Esophagus squamous epithelium (tissue), 4 donors: ENCODE results near the gene C4A.

Source experiments
- POLR2A ChIP-seq, 4 donors: fragments of 450-650 bp; IDR thresholded peaks; one replicate each; pipeline ENCODE4 v1.6.1; 2017; ENCODE audit warnings: antibody characterized with exemption in 4 of 4, mild to moderate bottlenecking in 4 of 4, moderate library complexity in 3 of 4
- TF ChIP-seq, protein P1 (sequence below), 6 experiments: fragments of 450-650 bp in 4 of 6; fragments of 200-600 bp in 2 of 6; sonication (generic) in 2 of 6; IDR thresholded peaks; one replicate each; pipeline ENCODE4 v1.5.1; 2016 to 2019; ENCODE audit warnings: antibody characterized with exemption in 6 of 6, mild to moderate bottlenecking in 4 of 6, moderate library complexity in 4 of 6

DNA sequence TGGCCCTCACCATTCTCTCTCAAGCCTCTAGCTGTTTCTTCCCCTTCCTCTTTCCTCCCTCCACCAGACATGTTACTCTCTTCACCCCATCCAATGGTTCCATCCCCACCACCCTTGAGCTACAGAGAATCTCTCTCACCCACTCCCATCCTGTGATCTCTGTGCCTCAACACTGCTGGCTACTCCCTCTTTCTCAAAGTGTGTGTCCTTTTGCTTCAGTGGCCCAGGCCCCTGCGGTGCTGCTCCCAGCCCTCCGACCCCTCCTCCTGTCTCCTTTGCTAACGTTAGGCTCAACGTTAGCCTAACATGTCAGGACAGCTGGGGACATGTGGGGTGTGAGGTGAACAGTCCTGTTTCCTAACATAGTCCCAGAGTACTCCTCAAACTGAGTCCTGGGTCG, 29.0 kb upstream of the C4A start:
- TF ChIP-seq, protein P1, sequence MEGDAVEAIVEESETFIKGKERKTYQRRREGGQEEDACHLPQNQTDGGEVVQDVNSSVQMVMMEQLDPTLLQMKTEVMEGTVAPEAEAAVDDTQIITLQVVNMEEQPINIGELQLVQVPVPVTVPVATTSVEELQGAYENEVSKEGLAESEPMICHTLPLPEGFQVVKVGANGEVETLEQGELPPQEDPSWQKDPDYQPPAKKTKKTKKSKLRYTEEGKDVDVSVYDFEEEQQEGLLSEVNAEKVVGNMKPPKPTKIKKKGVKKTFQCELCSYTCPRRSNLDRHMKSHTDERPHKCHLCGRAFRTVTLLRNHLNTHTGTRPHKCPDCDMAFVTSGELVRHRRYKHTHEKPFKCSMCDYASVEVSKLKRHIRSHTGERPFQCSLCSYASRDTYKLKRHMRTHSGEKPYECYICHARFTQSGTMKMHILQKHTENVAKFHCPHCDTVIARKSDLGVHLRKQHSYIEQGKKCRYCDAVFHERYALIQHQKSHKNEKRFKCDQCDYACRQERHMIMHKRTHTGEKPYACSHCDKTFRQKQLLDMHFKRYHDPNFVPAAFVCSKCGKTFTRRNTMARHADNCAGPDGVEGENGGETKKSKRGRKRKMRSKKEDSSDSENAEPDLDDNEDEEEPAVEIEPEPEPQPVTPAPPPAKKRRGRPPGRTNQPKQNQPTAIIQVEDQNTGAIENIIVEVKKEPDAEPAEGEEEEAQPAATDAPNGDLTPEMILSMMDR (IDR thresholded peaks at IDR 0.05), result no peak
- no peak for TF ChIP-seq POLR2A (IDR thresholded peaks at IDR 0.05)
